ENCODE results near the gene SMIM35. TPM values are rescaled to one million over a fixed set of nuclear protein-coding genes. Genes with fewer than 3 reads are reported as not detected.

SMIM35 gene
- total and polyA plus RNA-seq, 4 donors, result 0.06 to 0.17 (median 0.11) TPM

DNA sequence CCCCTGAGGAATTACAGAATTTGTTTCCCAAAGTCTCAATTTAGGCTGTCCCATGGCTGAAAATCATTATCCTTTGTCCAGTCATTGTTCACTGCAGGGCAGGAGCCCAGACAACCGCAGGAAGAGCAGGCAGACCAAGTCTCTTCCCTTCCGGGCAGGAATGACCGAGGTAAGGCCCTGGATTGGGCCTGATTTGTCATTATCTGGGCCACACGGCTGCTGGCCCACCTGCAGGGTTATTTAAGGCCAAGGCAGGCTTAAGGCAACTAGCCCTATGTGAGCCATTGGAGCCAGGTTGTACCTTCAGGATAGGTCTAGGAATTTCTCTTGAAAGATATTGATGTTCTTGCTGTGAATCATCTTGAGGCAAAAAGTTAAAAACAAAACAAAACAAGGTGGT, 110.3 kb downstream of the SMIM35 start:
- WGBS, 2 donors, result 91% methylated on average over 4 of the region's 4 CpGs
- DNase-seq (no peak), ATAC-seq (ENCODE audit: insufficient read depth, low FRiP score) (no peak)
- Histone ChIP-seq H3K27ac (ENCODE audit: low read depth in 1 of 2, low read length in 1 of 2) (no peak overlapping the region), H3K9ac (ENCODE audit: insufficient read depth in 1 of 2, low read length in 2 of 2) (no peak overlapping the region), H3K9me3 (ENCODE audit: control insufficient read depth in 4 of 4, insufficient read depth in 3 of 4, low read length in 3 of 4) (no peaks in the 10 kb centered on the region), H3K4me3 (no peak overlapping the region), H3K27me3 (ENCODE audit: control insufficient read depth in 3 of 3, insufficient read depth in 3 of 3, low read length in 2 of 3) (no peaks in the 10 kb centered on the region), H3K36me3 (ENCODE audit: control insufficient read depth in 4 of 4, insufficient read depth in 4 of 4, low read length in 4 of 4) (no peaks in the 10 kb centered on the region), H3K4me1 (ENCODE audit: control insufficient read depth in 5 of 5, insufficient read depth in 5 of 5, low read length in 5 of 5) (peaks cover 0 to 13% (median 11%) of the 10 kb centered on the region in 5 donors)
- TF ChIP-seq, protein P1, sequence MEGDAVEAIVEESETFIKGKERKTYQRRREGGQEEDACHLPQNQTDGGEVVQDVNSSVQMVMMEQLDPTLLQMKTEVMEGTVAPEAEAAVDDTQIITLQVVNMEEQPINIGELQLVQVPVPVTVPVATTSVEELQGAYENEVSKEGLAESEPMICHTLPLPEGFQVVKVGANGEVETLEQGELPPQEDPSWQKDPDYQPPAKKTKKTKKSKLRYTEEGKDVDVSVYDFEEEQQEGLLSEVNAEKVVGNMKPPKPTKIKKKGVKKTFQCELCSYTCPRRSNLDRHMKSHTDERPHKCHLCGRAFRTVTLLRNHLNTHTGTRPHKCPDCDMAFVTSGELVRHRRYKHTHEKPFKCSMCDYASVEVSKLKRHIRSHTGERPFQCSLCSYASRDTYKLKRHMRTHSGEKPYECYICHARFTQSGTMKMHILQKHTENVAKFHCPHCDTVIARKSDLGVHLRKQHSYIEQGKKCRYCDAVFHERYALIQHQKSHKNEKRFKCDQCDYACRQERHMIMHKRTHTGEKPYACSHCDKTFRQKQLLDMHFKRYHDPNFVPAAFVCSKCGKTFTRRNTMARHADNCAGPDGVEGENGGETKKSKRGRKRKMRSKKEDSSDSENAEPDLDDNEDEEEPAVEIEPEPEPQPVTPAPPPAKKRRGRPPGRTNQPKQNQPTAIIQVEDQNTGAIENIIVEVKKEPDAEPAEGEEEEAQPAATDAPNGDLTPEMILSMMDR (IDR thresholded peaks at IDR 0.05; ENCODE audit: control extremely low read depth, extremely low read depth), result no peak

DNA sequence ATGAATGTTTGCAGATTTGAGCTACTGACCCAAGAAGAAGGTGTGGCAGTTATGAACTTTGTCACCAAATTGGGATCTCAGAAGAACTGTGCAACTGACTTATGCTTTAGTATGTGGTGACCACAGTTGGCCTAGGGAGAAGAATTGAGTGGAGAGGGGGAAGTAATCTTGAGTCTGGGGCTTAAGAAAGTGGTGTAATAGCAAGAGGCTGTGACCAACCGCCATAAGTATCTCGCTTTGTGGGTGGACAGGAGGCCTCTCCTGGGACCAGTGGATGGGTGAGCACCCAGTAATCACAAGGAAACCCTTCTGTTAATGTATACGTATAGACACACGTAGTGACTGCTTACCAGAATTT, 113.3 kb downstream of the SMIM35 start:
- ATAC-seq (ENCODE audit: insufficient read depth, low FRiP score), result no peak
- Histone ChIP-seq H3K36me3 (ENCODE audit: control insufficient read depth in 4 of 4, insufficient read depth in 4 of 4, low read length in 4 of 4) (no peaks in the 10 kb centered on the region), H3K27ac (ENCODE audit: low read depth in 1 of 2, low read length in 1 of 2) (no peak overlapping the region), H3K4me3 (no peak overlapping the region), H3K9ac (ENCODE audit: insufficient read depth in 1 of 2, low read length in 2 of 2) (no peak overlapping the region), H3K27me3 (ENCODE audit: control insufficient read depth in 3 of 3, insufficient read depth in 3 of 3, low read length in 2 of 3) (no peaks in the 10 kb centered on the region), H3K9me3 (ENCODE audit: control insufficient read depth in 4 of 4, insufficient read depth in 3 of 4, low read length in 3 of 4) (no peaks in the 10 kb centered on the region), H3K4me1 (ENCODE audit: control insufficient read depth in 5 of 5, insufficient read depth in 5 of 5, low read length in 5 of 5) (peaks cover 0 to 17% (median 11%) of the 10 kb centered on the region in 5 donors)
- 50 to 70% methylated on average over 4 of the region's 4 CpGs for WGBS, 2 donors
- DNase-seq, result no peak
- TF ChIP-seq, protein P1 (IDR thresholded peaks at IDR 0.05; ENCODE audit: control extremely low read depth, extremely low read depth), result no peak

DNA sequence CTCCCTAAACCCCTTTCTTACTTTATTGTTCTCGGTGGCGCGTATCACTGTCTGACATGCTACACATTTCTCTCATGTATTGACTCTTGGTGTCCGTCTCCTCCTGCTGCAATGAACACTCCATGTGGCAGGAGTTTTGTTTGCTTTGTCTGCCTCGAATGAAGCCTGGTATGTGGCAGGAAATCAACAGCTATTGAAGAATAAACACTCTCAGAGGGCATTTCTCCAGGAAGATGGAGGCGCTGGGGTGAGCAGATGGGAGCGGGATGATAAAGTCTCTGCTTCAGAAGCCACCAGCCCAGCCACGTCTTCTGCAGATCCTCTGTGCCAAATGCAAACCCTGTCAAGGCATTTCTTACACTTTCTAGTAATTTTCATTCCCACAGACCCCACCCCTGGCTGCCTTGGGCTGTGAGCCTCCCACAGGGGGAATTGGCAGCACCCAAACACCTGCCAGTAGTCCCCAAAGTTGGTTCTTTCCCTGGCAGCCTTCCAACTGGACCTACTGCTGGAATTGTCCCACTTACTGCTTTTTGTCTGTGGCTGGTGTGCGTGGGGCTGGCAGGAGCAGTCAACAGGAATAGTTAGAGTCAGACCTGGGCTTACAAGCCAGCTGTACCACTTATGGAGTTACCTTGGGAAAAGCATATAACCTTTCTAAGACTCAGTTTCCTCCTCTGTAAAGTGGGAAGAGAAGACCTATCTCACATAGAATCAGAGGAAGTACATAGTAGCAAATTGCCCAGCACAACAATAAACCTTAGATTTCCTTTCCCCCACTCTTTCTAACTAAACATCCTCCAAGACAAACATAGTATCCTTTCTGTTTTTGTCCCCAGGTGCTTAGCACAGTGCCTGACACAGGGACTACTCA, 113.9 kb downstream of the SMIM35 start:
- Histone ChIP-seq H3K4me3 (no peak overlapping the region), H3K27ac (ENCODE audit: low read depth in 1 of 2, low read length in 1 of 2) (no peak overlapping the region), H3K9me3 (ENCODE audit: control insufficient read depth in 4 of 4, insufficient read depth in 3 of 4, low read length in 3 of 4) (no peaks in the 10 kb centered on the region), H3K4me1 (ENCODE audit: control insufficient read depth in 5 of 5, insufficient read depth in 5 of 5, low read length in 5 of 5) (peaks cover 0 to 17% (median 11%) of the 10 kb centered on the region in 5 donors), H3K9ac (ENCODE audit: insufficient read depth in 1 of 2, low read length in 2 of 2) (peak overlapping the region in 1 of 2 donors; percentile 13), H3K36me3 (ENCODE audit: control insufficient read depth in 4 of 4, insufficient read depth in 4 of 4, low read length in 4 of 4) (no peaks in the 10 kb centered on the region), H3K27me3 (ENCODE audit: control insufficient read depth in 3 of 3, insufficient read depth in 3 of 3, low read length in 2 of 3) (no peaks in the 10 kb centered on the region)
- TF ChIP-seq, protein P1 (IDR thresholded peaks at IDR 0.05; ENCODE audit: control extremely low read depth, extremely low read depth), result no peak
- peak; percentile 56 to 83 (median 80) for DNase-seq
- WGBS, 2 donors, result 39 to 48% methylated on average over 9 of the region's 9 CpGs
- no peak for ATAC-seq (ENCODE audit: insufficient read depth, low FRiP score)

Measured in lung (tissue), 12 donors.